ENCODE measurements around the gene SNAP47. TPM values are rescaled to one million over a fixed set of nuclear protein-coding genes. Genes with fewer than 3 reads are reported as not detected.
A peak's percentile ranks its signal among the peaks of the same experiment; 100 is the strongest.

The SNAP47 gene
- total RNA-seq, 2 donors from 2014 or later: 34.0 to 35.3 TPM

- H3K4me3 Mint-ChIP-seq: no peak overlapping the region
- no peak overlapping the region for H3K27ac Mint-ChIP-seq
- H3K36me3 Mint-ChIP-seq (ENCODE audit: insufficient read depth in 2 of 2): peaks cover 7 to 10% of the 10 kb centered on the region in 2 donors
- no peak for DNase-seq
- no peak for ATAC-seq (replicated peaks in 1 of 2)
- peaks cover 17% of the 10 kb centered on the region for H3K4me1 Mint-ChIP-seq (ENCODE audit: low read depth)
- H3K9me3 Mint-ChIP-seq: peaks cover 10 to 11% of the 10 kb centered on the region in 2 donors
- H3K27me3 Mint-ChIP-seq (ENCODE audit: low read depth): peaks cover 11% of the 10 kb centered on the region
Measured at GRCh38 chr1:227726924-227727599, 8.2 kb upstream of the SNAP47 start.

GRCh38 chr1:227728059-227728891, 7.0 kb upstream of the SNAP47 start:
- DNase-seq: peak; percentile 57 to 70
- H3K4me3 Mint-ChIP-seq: peak overlapping the region; percentile 94 to 95
- peaks cover 11% of the 10 kb centered on the region for H3K27me3 Mint-ChIP-seq (ENCODE audit: low read depth)
- peak overlapping the region; percentile 85 for H3K27ac Mint-ChIP-seq
- peaks cover 19% of the 10 kb centered on the region for H3K4me1 Mint-ChIP-seq (ENCODE audit: low read depth)
- peaks cover under 1 to 5% of the 10 kb centered on the region in 2 donors for H3K36me3 Mint-ChIP-seq (ENCODE audit: insufficient read depth in 2 of 2)
- ATAC-seq (replicated peaks in 1 of 2): peak; percentile 66 to 70
- H3K9me3 Mint-ChIP-seq: peaks cover 2 to 3% of the 10 kb centered on the region in 2 donors

- peaks cover 0 to 2% of the 10 kb centered on the region in 2 donors for H3K36me3 Mint-ChIP-seq (ENCODE audit: insufficient read depth in 2 of 2)
- ATAC-seq (replicated peaks in 1 of 2): peak; percentile 14 to 22
- no peak for DNase-seq
- peak overlapping the region; percentile 94 to 95 for H3K4me3 Mint-ChIP-seq
- H3K27me3 Mint-ChIP-seq (ENCODE audit: low read depth): peaks cover 11% of the 10 kb centered on the region
- H3K4me1 Mint-ChIP-seq (ENCODE audit: low read depth): peaks cover 25% of the 10 kb centered on the region
- H3K9me3 Mint-ChIP-seq: no peaks in the 10 kb centered on the region
- no peak overlapping the region for H3K27ac Mint-ChIP-seq
Measured at GRCh38 chr1:227728892-227729143, 6.4 kb upstream of the SNAP47 start.

- no peak for DNase-seq
Measured at GRCh38 chr1:227729144-227729880, 5.9 kb upstream of the SNAP47 start.

GRCh38 chr1:227729881-227730629, 5.2 kb upstream of the SNAP47 start:
- peaks cover 0 to 2% of the 10 kb centered on the region in 2 donors for H3K36me3 Mint-ChIP-seq (ENCODE audit: insufficient read depth in 2 of 2)
- peaks cover 11% of the 10 kb centered on the region for H3K27me3 Mint-ChIP-seq (ENCODE audit: low read depth)
- no peak overlapping the region for H3K27ac Mint-ChIP-seq
- ATAC-seq (replicated peaks in 1 of 2) (no peak), DNase-seq (peak; percentile 50 to 60)
- H3K9me3 Mint-ChIP-seq: no peaks in the 10 kb centered on the region
- H3K4me1 Mint-ChIP-seq (ENCODE audit: low read depth): peaks cover 31% of the 10 kb centered on the region
- H3K4me3 Mint-ChIP-seq: peak overlapping the region; percentile 36 to 60

More at GRCh38 chr1:227729144-227729880, 5.9 kb upstream of the SNAP47 start:
- Mint-ChIP-seq H3K27me3 (ENCODE audit: low read depth) (peaks cover 11% of the 10 kb centered on the region), H3K4me3 (peak overlapping the region; percentile 94 to 95), H3K36me3 (ENCODE audit: insufficient read depth in 2 of 2) (peaks cover 0 to 2% of the 10 kb centered on the region in 2 donors), H3K27ac (no peak overlapping the region), H3K9me3 (no peaks in the 10 kb centered on the region), H3K4me1 (ENCODE audit: low read depth) (peaks cover 30% of the 10 kb centered on the region)
- peak in 1 of 2 donors; percentile 4 for ATAC-seq (replicated peaks in 1 of 2)

GRCh38 chr1:227730630-227731151, 4.5 kb upstream of the SNAP47 start:
- Mint-ChIP-seq H3K27ac (no peak overlapping the region), H3K4me3 (no peak overlapping the region), H3K9me3 (no peaks in the 10 kb centered on the region), H3K4me1 (ENCODE audit: low read depth) (peaks cover 33% of the 10 kb centered on the region), H3K36me3 (ENCODE audit: insufficient read depth in 2 of 2) (peaks cover under 1 to 2% of the 10 kb centered on the region in 2 donors), H3K27me3 (ENCODE audit: low read depth) (peaks cover 11% of the 10 kb centered on the region)
- ATAC-seq (replicated peaks in 1 of 2) (no peak), DNase-seq (no peak)

GRCh38 chr1:227731241-227731677, 4.0 kb upstream of the SNAP47 start:
- peaks cover 39% of the 10 kb centered on the region for H3K4me1 Mint-ChIP-seq (ENCODE audit: low read depth)
- no peaks in the 10 kb centered on the region for H3K9me3 Mint-ChIP-seq
- H3K27ac Mint-ChIP-seq: no peak overlapping the region
- DNase-seq (no peak), ATAC-seq (replicated peaks in 1 of 2) (no peak)
- H3K4me3 Mint-ChIP-seq: no peak overlapping the region
- peaks cover 7% of the 10 kb centered on the region for H3K27me3 Mint-ChIP-seq (ENCODE audit: low read depth)
- peaks cover 1 to 2% of the 10 kb centered on the region in 2 donors for H3K36me3 Mint-ChIP-seq (ENCODE audit: insufficient read depth in 2 of 2)

GRCh38 chr1:227731696-227732585, 3.3 kb upstream of the SNAP47 start:
- Mint-ChIP-seq H3K9me3 (no peaks in the 10 kb centered on the region), H3K27ac (no peak overlapping the region), H3K36me3 (ENCODE audit: insufficient read depth in 2 of 2) (peaks cover 1 to 2% of the 10 kb centered on the region in 2 donors), H3K4me3 (no peak overlapping the region), H3K4me1 (ENCODE audit: low read depth) (peaks cover 46% of the 10 kb centered on the region), H3K27me3 (ENCODE audit: low read depth) (peaks cover under 1% of the 10 kb centered on the region)
- ATAC-seq (replicated peaks in 1 of 2) (no peak), DNase-seq (no peak)

- peak overlapping the region; percentile 93 to 98 for H3K4me3 Mint-ChIP-seq
- H3K27ac Mint-ChIP-seq: no peak overlapping the region
Measured at GRCh38 chr1:227732586-227733308, 2.5 kb upstream of the SNAP47 start.

GRCh38 chr1:227733309-227733705, 1.9 kb upstream of the SNAP47 start:
- peak overlapping the region; percentile 93 to 98 for H3K4me3 Mint-ChIP-seq
- peak overlapping the region; percentile 42 for H3K27ac Mint-ChIP-seq
- peaks cover 0 to 1% of the 10 kb centered on the region in 2 donors for H3K36me3 Mint-ChIP-seq (ENCODE audit: insufficient read depth in 2 of 2)
- H3K27me3 Mint-ChIP-seq (ENCODE audit: low read depth): no peaks in the 10 kb centered on the region
- no peak for DNase-seq
- no peaks in the 10 kb centered on the region for H3K9me3 Mint-ChIP-seq
- peaks cover 51% of the 10 kb centered on the region for H3K4me1 Mint-ChIP-seq (ENCODE audit: low read depth)
- no peak for ATAC-seq (replicated peaks in 1 of 2)

More at GRCh38 chr1:227732586-227733308, 2.5 kb upstream of the SNAP47 start:
- Mint-ChIP-seq H3K27me3 (ENCODE audit: low read depth) (no peaks in the 10 kb centered on the region), H3K4me1 (ENCODE audit: low read depth) (peaks cover 53% of the 10 kb centered on the region), H3K36me3 (ENCODE audit: insufficient read depth in 2 of 2) (peaks cover 1 to 2% of the 10 kb centered on the region in 2 donors), H3K9me3 (no peaks in the 10 kb centered on the region)
- ATAC-seq (replicated peaks in 1 of 2) (no peak), DNase-seq (no peak)

Data from activated T-cell treated with anti-CD3 and anti-CD28 coated beads, Interleukin-2, amount 50 U/mL, for 72 hours (primary cell).